Mesothelial cell of epicardium (in vitro differentiated cells): ENCODE measurements around the gene LRR1. TPM values are rescaled to one million over a fixed set of nuclear protein-coding genes. Genes with fewer than 3 reads are reported as not detected.
"Not testable (repeated sequence)": the region's sequence is repeated elsewhere in the genome, so short reads cannot be mapped to it uniquely, and the experiment has no call there.

Source experiments
- DNase-seq, 2 experiments: peaks; one replicate each; pipeline ENCODE4 v3.0.0; 2021; ENCODE audit warnings: low spot score in 2 of 2; ENCODE audit not compliant: unreplicated experiment in 2 of 2
- H3K27ac Mint-ChIP-seq: 2 replicates; pipeline ENCODE4 v1.8.0; 2021; ENCODE audit warnings: mixed read lengths
- H3K27me3 Mint-ChIP-seq: 2 replicates; pipeline ENCODE4 v1.8.0; 2021; ENCODE audit warnings: low read depth, mixed read lengths
- H3K36me3 Mint-ChIP-seq: 2 replicates; pipeline ENCODE4 v1.8.0; 2021; ENCODE audit warnings: mixed read lengths
- H3K4me1 Mint-ChIP-seq: 2 replicates; pipeline ENCODE4 v1.8.0; 2021; ENCODE audit warnings: mixed read lengths
- H3K4me3 Mint-ChIP-seq: 2 replicates; pipeline ENCODE4 v1.8.0; 2021; ENCODE audit warnings: mild to moderate bottlenecking, moderate library complexity, mixed read lengths
- H3K9me3 Mint-ChIP-seq: 2 replicates; pipeline ENCODE4 v1.8.0; 2021; ENCODE audit warnings: mixed read lengths
- CTCF ChIP-seq: fragments of 200-600 bp; sonication (generic); IDR thresholded peaks from one replicate; pipeline ENCODE4 v1.5.0; 2021; ENCODE audit warnings: antibody characterized with exemption; ENCODE audit not compliant: unreplicated experiment
- total RNA-seq: library from RNA; stranded (reverse); gene quantifications from 3 replicates; pipeline ENCODE4 v1.2.1, GENCODE V29; 2021

Gene LRR1
- total RNA-seq, 1 donor from 2014 or later: 9.2 TPM

DNA sequence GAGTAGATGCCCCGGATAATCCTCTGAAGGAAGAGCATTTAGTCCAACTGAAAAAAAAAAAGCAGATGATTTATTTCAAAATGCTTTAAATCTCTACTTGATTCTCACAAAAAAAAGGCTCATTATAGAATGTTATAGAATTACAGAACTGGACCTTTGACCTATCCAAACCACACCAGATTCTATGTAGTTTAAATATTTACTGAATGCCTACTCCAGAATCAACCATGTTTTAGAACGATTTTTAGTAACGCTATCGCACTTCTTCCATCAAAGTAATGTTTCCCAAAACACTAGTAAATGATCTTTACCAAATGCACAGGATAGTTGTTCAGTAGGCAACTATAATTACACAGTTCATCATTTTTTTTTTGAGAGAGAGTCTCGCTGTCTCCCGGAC is 15.1 kb upstream of the LRR1 start:
- no peaks in the 10 kb centered on the region for H3K9me3 Mint-ChIP-seq
- peak overlapping the region; percentile 86 for H3K4me3 Mint-ChIP-seq
- H3K4me1 Mint-ChIP-seq: peaks cover 26% of the 10 kb centered on the region
- H3K36me3 Mint-ChIP-seq: peaks cover 18% of the 10 kb centered on the region
- DNase-seq: no peak
- no peaks in the 10 kb centered on the region for H3K27me3 Mint-ChIP-seq
- peak overlapping the region; percentile 74 for H3K27ac Mint-ChIP-seq
- TF ChIP-seq CTCF: no peak

DNA sequence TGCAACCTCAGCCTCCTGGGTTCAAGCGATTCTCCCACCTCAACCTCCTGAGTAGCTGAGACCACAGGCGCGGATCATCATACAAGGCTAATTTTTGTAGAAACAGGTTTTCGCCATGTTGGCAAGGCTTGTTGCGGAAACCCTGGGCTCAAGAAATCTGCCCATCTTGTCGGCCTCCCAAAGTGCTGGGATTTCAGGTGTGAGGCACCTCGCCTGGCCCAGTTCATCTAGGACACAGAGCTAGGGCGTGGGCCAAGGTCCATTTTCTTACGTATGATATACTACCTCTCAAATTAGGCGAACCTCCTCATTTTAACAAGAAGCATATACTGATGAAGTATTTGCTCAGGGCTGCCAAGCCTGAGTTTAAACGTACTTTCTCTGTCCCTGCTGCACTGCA is 14.7 kb upstream of the LRR1 start:
- H3K9me3 Mint-ChIP-seq: no peaks in the 10 kb centered on the region
- TF ChIP-seq CTCF: no peak
- peak overlapping the region; percentile 78 for H3K27ac Mint-ChIP-seq

GRCh38 chr14:49584981-49585640 is 13.6 kb upstream of the LRR1 start:
- peak overlapping the region; percentile 86 for H3K4me3 Mint-ChIP-seq
- H3K9me3 Mint-ChIP-seq, DNase-seq, H3K27me3 Mint-ChIP-seq: not testable (repeated sequence)
- peaks cover 18% of the 10 kb centered on the region for H3K36me3 Mint-ChIP-seq
- H3K27ac Mint-ChIP-seq: peak overlapping the region; percentile 98
- H3K4me1 Mint-ChIP-seq: peaks cover 26% of the 10 kb centered on the region

More for the DNA sequence above, 14.7 kb upstream of the LRR1 start:
- DNase-seq: no peak
- H3K4me3 Mint-ChIP-seq: peak overlapping the region; percentile 86
- H3K27me3 Mint-ChIP-seq: no peaks in the 10 kb centered on the region
- H3K4me1 Mint-ChIP-seq: peaks cover 26% of the 10 kb centered on the region
- H3K36me3 Mint-ChIP-seq: peaks cover 18% of the 10 kb centered on the region

DNA sequence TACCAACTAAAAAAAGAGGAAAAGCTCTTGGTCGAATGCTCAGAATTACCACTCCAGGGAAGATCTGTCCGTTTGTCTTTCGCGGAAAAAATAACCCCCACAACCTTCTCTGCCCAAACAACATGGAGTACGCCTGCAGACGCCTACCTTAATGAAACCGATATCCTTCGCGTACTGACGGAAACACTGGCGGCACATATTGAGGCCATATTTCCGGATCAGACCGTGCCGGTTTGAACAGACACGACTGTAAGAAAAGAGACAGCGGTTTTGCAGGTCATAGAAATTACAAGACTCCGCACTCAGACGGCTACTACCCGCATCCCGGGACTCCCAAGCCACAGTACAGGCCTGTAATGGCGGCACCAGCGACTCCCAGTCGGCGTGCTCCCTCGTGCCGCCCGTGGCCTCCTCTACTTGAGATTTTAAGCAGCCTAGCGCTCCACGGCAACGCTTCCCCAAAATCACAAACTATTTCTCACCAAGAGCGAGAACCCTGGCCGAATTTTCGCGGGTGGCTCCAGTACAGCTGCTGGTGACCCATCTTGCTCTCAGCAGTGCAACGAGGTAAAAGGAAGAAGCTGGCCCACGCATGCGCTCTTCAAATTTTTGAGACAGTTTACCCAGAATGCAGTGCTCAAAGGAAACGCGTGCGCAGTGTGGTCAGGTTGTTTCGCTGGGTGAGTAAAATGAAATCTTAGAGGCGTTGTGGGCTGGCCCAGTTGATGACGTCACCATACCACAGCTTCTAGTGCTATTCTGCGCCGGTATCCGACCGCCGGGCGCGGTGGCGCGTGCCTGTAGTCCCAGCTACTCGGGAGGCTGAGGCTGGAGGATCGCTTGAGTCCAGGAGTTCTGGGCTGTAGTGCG is 12.7 kb upstream of the LRR1 start, which contains the start of gene RPS29:
Gene RPS29 (minus strand): TSS at position 578 of the 870 bp plus-strand sequence. CDS start 34 bp downstream, at position 544.
- TF ChIP-seq CTCF: no peak
- no peaks in the 10 kb centered on the region for H3K9me3 Mint-ChIP-seq
- peaks cover 26% of the 10 kb centered on the region for H3K4me1 Mint-ChIP-seq
- H3K27me3 Mint-ChIP-seq: no peaks in the 10 kb centered on the region
- peak within 1 kb of the TSS; percentile 98 for H3K27ac Mint-ChIP-seq
- peaks cover 18% of the 10 kb centered on the region for H3K36me3 Mint-ChIP-seq
- H3K4me3 Mint-ChIP-seq: peak within 1 kb of the TSS; percentile 86
- peak; percentile 91 to 98 for DNase-seq

GRCh38 chr14:49586673-49587460 is 11.9 kb upstream of the LRR1 start:
- Mint-ChIP-seq H3K27ac (peak overlapping the region; percentile 98), H3K9me3 (no peaks in the 10 kb centered on the region), H3K27me3 (no peaks in the 10 kb centered on the region), H3K4me1 (peaks cover 24% of the 10 kb centered on the region), H3K4me3 (peak overlapping the region; percentile 86), H3K36me3 (peaks cover 16% of the 10 kb centered on the region)
- DNase-seq: no peak
- TF ChIP-seq CTCF: peak; percentile 89
